H1 (cell line): ENCODE measurements around the gene C12orf56. TPM values are rescaled to one million over a fixed set of nuclear protein-coding genes. Genes with fewer than 3 reads are reported as not detected.

Experiments
- CTCF ChIA-PET: fragments of 300-600 bp; sonication (Branson Sonifier 250); formaldehyde crosslinking; loops from one replicate; lab custom pipeline; 2021; ENCODE audit not compliant: partially characterized antibody; lab: Charles Lee
- POLR2A ChIA-PET: fragments of 300-600 bp; sonication (Branson Sonifier 250); formaldehyde crosslinking; loops from one replicate; lab custom pipeline; 2021; ENCODE audit warnings: inconsistent platforms; ENCODE audit not compliant: partially characterized antibody; lab: Charles Lee
- DNase-seq, 2 experiments: peaks; one replicate each; pipeline versions ENCODE4 v3.0.0 to v3.0.0-alpha.2; 2010 to 2022; ENCODE audit warnings: low spot score in 2 of 2, low read depth in 1 of 2, mixed read lengths in 1 of 2
- FAIRE-seq: peaks from 2 replicates; lab custom pipeline; 2011; peaks lifted over from hg19 to GRCh38; lab: Jason Lieb, UNC
- H2AFZ ChIP-seq: 2 replicates; pipeline ENCODE4 v1.8.1; 2012; ENCODE audit warnings: low read length, inconsistent platforms
- H2AK5ac ChIP-seq: 2 replicates; pipeline ENCODE4 v1.6.1; 2013; ENCODE audit warnings: low read depth, low read length
- H2BK120ac ChIP-seq: replicated peaks from 2 replicates; pipeline ENCODE3; 2013; ENCODE audit warnings: low read depth, low read length, inconsistent platforms
- H2BK12ac ChIP-seq: 2 replicates; pipeline ENCODE4 v1.6.1; 2013; ENCODE audit warnings: low read depth, low read length
- H2BK15ac ChIP-seq: 2 replicates; pipeline ENCODE4 v1.6.1; 2013; ENCODE audit warnings: low read length
- H2BK20ac ChIP-seq: 2 replicates; pipeline ENCODE4 v1.6.1; 2013; ENCODE audit warnings: low read length
- H2BK5ac ChIP-seq: 2 replicates; pipeline ENCODE4 v1.6.1; 2013; ENCODE audit warnings: low read depth, low read length
- H3K14ac ChIP-seq: 2 replicates; pipeline ENCODE4 v1.6.1; 2013; ENCODE audit warnings: inconsistent platforms; ENCODE audit not compliant: insufficient read length
- H3K18ac ChIP-seq: 2 replicates; pipeline ENCODE4 v1.6.1; 2013; ENCODE audit warnings: low read length; ENCODE audit errors: extremely low read depth
- H3K23ac ChIP-seq: 2 replicates; pipeline ENCODE4 v1.6.1; 2013; ENCODE audit warnings: inconsistent platforms; ENCODE audit not compliant: insufficient read length
- H3K23me2 ChIP-seq: 2 replicates; pipeline ENCODE4 v1.6.1; 2013; ENCODE audit warnings: low read depth, low read length
- H3K27ac ChIP-seq: 2 replicates; pipeline ENCODE4 v1.6.1; 2011; ENCODE audit warnings: low read depth, low read length, inconsistent platforms
- H3K27me3 ChIP-seq, 4 experiments: replicated peaks in 1 of 4; 1 replicate in 1 of 4; 2 replicates in 3 of 4; pipeline versions ENCODE4 v1.6.1 to v1.8.1; 2011 to 2013; ENCODE audit warnings: low read length in 3 of 4, mild to moderate bottlenecking in 3 of 4, inconsistent platforms in 2 of 4, mixed read lengths in 2 of 4, moderate library complexity in 1 of 4; ENCODE audit not compliant: control insufficient read depth in 3 of 4, insufficient read depth in 3 of 4; ENCODE audit errors: extremely low read depth in 1 of 4
- H3K36me3 ChIP-seq, 4 experiments: 2 replicates each; pipeline versions ENCODE4 v1.6.1 to v1.8.1; 2011 to 2013; ENCODE audit warnings: mild to moderate bottlenecking in 4 of 4, low read length in 3 of 4, moderate library complexity in 2 of 4, control low read depth in 1 of 4, inconsistent platforms in 1 of 4; ENCODE audit not compliant: insufficient read depth in 4 of 4, control insufficient read depth in 2 of 4
- H3K4ac ChIP-seq: replicated peaks from 2 replicates; pipeline ENCODE3; 2013; ENCODE audit warnings: low read length, low read depth, mixed read lengths, inconsistent platforms; ENCODE audit not compliant: insufficient read length
- H3K4me1 ChIP-seq, 4 experiments: replicated peaks in 1 of 4; 1 replicate in 1 of 4; 2 replicates in 3 of 4; pipeline versions ENCODE4 v1.6.1 to v1.8.1; 2011 to 2013; ENCODE audit warnings: low read length in 3 of 4, inconsistent platforms in 2 of 4, mixed read lengths in 1 of 4; ENCODE audit not compliant: insufficient read depth in 4 of 4, control insufficient read depth in 3 of 4
- H3K4me2 ChIP-seq, 2 experiments: 2 replicates each; pipeline versions ENCODE4 v1.6.1 to v1.8.1; 2011 to 2013; ENCODE audit warnings: low read depth in 2 of 2, low read length in 2 of 2, control low read depth in 1 of 2, inconsistent platforms in 1 of 2, mild to moderate bottlenecking in 1 of 2; ENCODE audit not compliant: insufficient read depth in 1 of 2
- H3K4me3 ChIP-seq, 4 experiments: fragments of 200-600, 300-600 bp in 1 of 4; sonication (generic), shearing (Covaris generic), sonication (Bioruptor Twin) in 1 of 4; 2 replicates each; pipeline versions ENCODE4 v1.5.1 to v1.8.1; 2011 to 2016; ENCODE audit warnings: low read length in 4 of 4, low read depth in 3 of 4, control low read depth in 2 of 4, inconsistent platforms in 2 of 4, mild to moderate bottlenecking in 2 of 4, mixed read lengths in 1 of 4, moderate library complexity in 1 of 4; ENCODE audit not compliant: insufficient read depth in 2 of 4; ENCODE audit errors: extremely low read depth in 1 of 4
- H3K56ac ChIP-seq: replicated peaks from 2 replicates; pipeline ENCODE3; 2013; ENCODE audit warnings: low read depth, mild to moderate bottlenecking, mixed read lengths, low read length, inconsistent platforms; ENCODE audit not compliant: insufficient read length
- H3K79me1 ChIP-seq: 2 replicates; pipeline ENCODE4 v1.6.1; 2013; ENCODE audit warnings: low read depth, low read length, control low read depth
- H3K79me2 ChIP-seq, 2 experiments: 2 replicates each; pipeline versions ENCODE4 v1.6.1 to v1.8.1; 2012 to 2013; ENCODE audit warnings: low read length in 2 of 2, mild to moderate bottlenecking in 2 of 2, inconsistent platforms in 1 of 2; ENCODE audit not compliant: insufficient read depth in 2 of 2, control insufficient read depth in 1 of 2
- H3K9ac ChIP-seq, 4 experiments: replicated peaks in 1 of 4; 1 replicate in 1 of 4; 2 replicates in 3 of 4; pipeline versions ENCODE4 v1.6.1 to v1.8.1; 2011 to 2013; ENCODE audit warnings: low read depth in 3 of 4, low read length in 3 of 4, control low read depth in 2 of 4, mild to moderate bottlenecking in 2 of 4, moderate library complexity in 2 of 4, inconsistent platforms in 1 of 4; ENCODE audit errors: extremely low read depth in 1 of 4
- H3K9me3 ChIP-seq, 2 experiments: 2 replicates each; pipeline versions ENCODE4 v1.6.1 to v1.8.1; 2012 to 2013; ENCODE audit warnings: mild to moderate bottlenecking in 2 of 2, moderate library complexity in 2 of 2, control low read depth in 1 of 2, inconsistent platforms in 1 of 2, low read depth in 1 of 2, low read length in 1 of 2, mixed read lengths in 1 of 2; ENCODE audit not compliant: insufficient read depth in 2 of 2
- H4K20me1 ChIP-seq, 2 experiments: replicated peaks in 1 of 2; 2 replicates each; pipeline versions ENCODE3 to v1.8.1; 2011 to 2013; ENCODE audit warnings: inconsistent platforms in 2 of 2, low read length in 2 of 2, mild to moderate bottlenecking in 1 of 2; ENCODE audit not compliant: insufficient read depth in 2 of 2, control insufficient read depth in 1 of 2
- H4K5ac ChIP-seq: 2 replicates; pipeline ENCODE4 v1.6.1; 2013; ENCODE audit warnings: low read length, low read depth, mixed read lengths, inconsistent platforms; ENCODE audit not compliant: insufficient read length
- H4K8ac ChIP-seq: 2 replicates; pipeline ENCODE4 v1.8.0; 2013; ENCODE audit warnings: mild to moderate bottlenecking, moderate library complexity, low read length, inconsistent platforms; ENCODE audit not compliant: insufficient read depth; ENCODE audit errors: extremely low read depth
- H4K91ac ChIP-seq: replicated peaks from 2 replicates; pipeline ENCODE3; 2013; ENCODE audit warnings: low read length, mixed read lengths, inconsistent platforms; ENCODE audit not compliant: insufficient read length
- ATF2 ChIP-seq: IDR thresholded peaks from 2 replicates; pipeline ENCODE4 v1.6.1; 2012; ENCODE audit warnings: low read length, inconsistent platforms
- CHD1 ChIP-seq: IDR thresholded peaks from 2 replicates; pipeline ENCODE4 v1.6.1; 2012; ENCODE audit warnings: low read depth, low read length, improper control_type of control experiment
- CHD2 ChIP-seq: IDR thresholded peaks from 2 replicates; pipeline ENCODE4 v1.6.1; 2012; ENCODE audit warnings: low read length, improper control_type of control experiment
- CTBP2 ChIP-seq: IDR thresholded peaks from 2 replicates; pipeline ENCODE4 v1.7.0; 2011; ENCODE audit warnings: borderline replicate concordance, mild to moderate bottlenecking, moderate library complexity, mixed read lengths, low read length; ENCODE audit not compliant: insufficient read depth, insufficient read length
- KDM4A ChIP-seq: IDR thresholded peaks from one replicate; pipeline ENCODE4 v1.7.1; 2012; ENCODE audit warnings: low read depth, mild to moderate bottlenecking, moderate library complexity, low read length, inconsistent platforms; ENCODE audit not compliant: severe bottlenecking
- RAD21 ChIP-seq, 2 experiments: IDR thresholded peaks in 1 of 2; conservative IDR thresholded peaks in 1 of 2; 2 replicates each; pipeline ENCODE4 v1.6.1; 2011; ENCODE audit warnings: low read depth in 2 of 2, low read length in 2 of 2, improper control_type of control experiment in 1 of 2, inconsistent platforms in 1 of 2, mild to moderate bottlenecking in 1 of 2, moderate library complexity in 1 of 2
- RFX5 ChIP-seq: IDR thresholded peaks from 2 replicates; pipeline ENCODE4 v1.6.1; 2011; ENCODE audit warnings: low read depth, low read length, improper control_type of control experiment, borderline replicate concordance
- SAP30 ChIP-seq: fragments of 300-600 bp; sonication (generic); IDR thresholded peaks from 2 replicates; pipeline ENCODE4 v1.7.1; 2012; ENCODE audit warnings: low read length, moderate library complexity, mild to moderate bottlenecking, inconsistent platforms; ENCODE audit not compliant: insufficient read depth, insufficient replicate concordance
- SRF ChIP-seq: IDR thresholded peaks from 2 replicates; pipeline ENCODE4 v1.6.1; 2011; ENCODE audit warnings: mild to moderate bottlenecking, low read depth, low read length, moderate library complexity
- SUZ12 ChIP-seq: fragments of 200-600 bp; sonication (generic); IDR thresholded peaks from 2 replicates; pipeline ENCODE4 v1.6.1; 2012; ENCODE audit warnings: mild to moderate bottlenecking, inconsistent platforms, low read length, moderate library complexity, mixed read lengths
- WGBS, 2 experiments: shearing (Covaris generic) in 1 of 2; methylation state at CpG; one replicate each; pipeline versions ENCODE4 v1.1.6 to v1.1.7; 2013 to 2015; ENCODE audit warnings: low lambda C conversion rate in 2 of 2, mixed read lengths in 2 of 2, inconsistent platforms in 1 of 2, low coverage in 1 of 2, missing lambda C conversion rate in 1 of 2; ENCODE audit not compliant: insufficient replicate concordance in 2 of 2, insufficient coverage in 1 of 2, insufficient read length in 1 of 2; ENCODE audit errors: extremely low coverage in 1 of 2, missing lambda C conversion rate in 1 of 2; 5-methylcytosine and 5-hydroxymethylcytosine counted together
- polyA plus RNA-seq, 7 experiments: library from polyadenylated mRNA; depleted of rRNA in 3 of 7; stranded (reverse) in 5 of 7; unstranded in 2 of 7; fragments of >200 nt in 5 of 7; fragments of 200-250 nt in 2 of 7; gene quantifications; 1 replicate in 5 of 7; 2 replicates in 1 of 7; 4 replicates in 1 of 7; pipeline versions ENCODE4 v1.2.1 to v1.2.3, GENCODE V29; 2011 to 2013; ENCODE audit warnings: missing spikeins in 2 of 7, mixed read lengths in 2 of 7
- total RNA-seq: library from RNA; stranded (reverse); fragmentation: NEBNext Ultra II Directional; extraction: Animal tissue kit (Norgen Biotek cat#: 25700); gene quantifications from 2 replicates; pipeline ENCODE4 v1.2.1, GENCODE V29; 2021
- TF ChIP-seq, protein P1 (sequence below): IDR thresholded peaks from 2 replicates; pipeline ENCODE4 v1.6.1; 2012; ENCODE audit warnings: inconsistent platforms

Gene C12orf56
- total and polyA plus RNA-seq, 2 of the 8 experiments (the other 6 are each of a cell fraction or from before 2014, with no cell fraction given), result 1.1 to 2.9 TPM

- Histone ChIP-seq H3K23me2 (no peaks in the 10 kb centered on the region), H3K36me3 (no peaks in the 10 kb centered on the region), H2BK15ac (no peak overlapping the region), H2AFZ (no peak overlapping the region), H3K79me2 (no peaks in the 10 kb centered on the region), H3K18ac (no peak overlapping the region), H3K4ac (no peak overlapping the region), H3K9ac (no peak overlapping the region), H4K8ac (no peak overlapping the region), H3K9me3 (no peaks in the 10 kb centered on the region), H3K79me1 (no peaks in the 10 kb centered on the region), H2BK20ac (no peak overlapping the region), H3K56ac (no peak overlapping the region), H3K14ac (no peak overlapping the region), H3K4me2 (no peak overlapping the region), H2BK120ac (no peak overlapping the region), H2BK12ac (no peak overlapping the region), H4K91ac (no peak overlapping the region), H3K4me3 (no peak overlapping the region), H2BK5ac (no peak overlapping the region), H4K20me1 (no peaks in the 10 kb centered on the region), H3K27me3 (peaks cover 0 to 5% (median under 1%) of the 10 kb centered on the region in 4 experiments; a peak in 5 of 7 replicates), H4K5ac (no peak overlapping the region), H2AK5ac (no peak overlapping the region), H3K27ac (no peak overlapping the region), H3K4me1 (peaks cover 0 to 2% (median 0%) of the 10 kb centered on the region in 4 experiments; a peak in 2 of 7 replicates), H3K23ac (no peak overlapping the region)
- POLR2A ChIA-PET, result interaction anchor here (1.8 kb wide), 1 partner anchor 19 kb away, joined by 5 read pairs; the partner anchor contains the start of gene XPOT
- CTCF ChIA-PET, result interaction anchor here (0.5 to 0.6 kb wide), 2 partner anchors 9 to 1265 kb away, joined by 3 read pairs; no protein-coding TSS in a partner anchor
- 94% methylated on average over 2 of the region's 2 CpGs; no CpG with 5 or more reads in 1 of the 2 experiments for WGBS, 2 experiments
- no peak for FAIRE-seq
- no peak for DNase-seq
- TF ChIP-seq, protein P1, sequence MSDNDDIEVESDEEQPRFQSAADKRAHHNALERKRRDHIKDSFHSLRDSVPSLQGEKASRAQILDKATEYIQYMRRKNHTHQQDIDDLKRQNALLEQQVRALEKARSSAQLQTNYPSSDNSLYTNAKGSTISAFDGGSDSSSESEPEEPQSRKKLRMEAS, result no peak
- TF ChIP-seq CHD1, result no peak
- TF ChIP-seq ATF2, result no peak
- no peak for TF ChIP-seq SUZ12
- no peak for TF ChIP-seq KDM4A
- no peak for TF ChIP-seq RFX5
- TF ChIP-seq CHD2, result no peak
- no peak for TF ChIP-seq CTBP2
- TF ChIP-seq SRF, result no peak
- no peak for TF ChIP-seq SAP30
- no peak for TF ChIP-seq RAD21 (IDR thresholded peaks at IDR 0.05 in 1 of 2, conservative IDR thresholded peaks at IDR 0.05 in 1 of 2; ENCODE audit: low read depth in 2 of 2, low read length in 2 of 2)
Observed at GRCh38 chr12:64385468-64385867, 5.1 kb downstream of the C12orf56 start.
